AG08395 (cell line): ENCODE measurements around the gene STEEP1.

Experiments used
- DNase-seq: peaks from one replicate; pipeline ENCODE4 v3.0.0; 2012; ENCODE audit warnings: mixed read lengths, low spot score

The STEEP1 gene

GRCh38 chrX:119565107-119565663 lies at the start of gene STEEP1:
Gene STEEP1 (minus strand): TSS chrX:119565409. CDS start chrX:119565355, 54 bp downstream.
- DNase-seq, result peak; percentile 89

GRCh38 chrX:119614776-119615175 lies 49.6 kb upstream of the STEEP1 start:
- DNase-seq, result no peak

GRCh38 chrX:119607018-119607389 lies 41.8 kb upstream of the STEEP1 start:
- no peak for DNase-seq

GRCh38 chrX:119606280-119607017 lies 41.2 kb upstream of the STEEP1 start, which contains the start of gene NKRF:
Gene NKRF (minus strand): TSS chrX:119606424.
- DNase-seq, result peak; percentile 85

GRCh38 chrX:119605464-119606279 lies 40.5 kb upstream of the STEEP1 start:
- DNase-seq, result peak; percentile 8

GRCh38 chrX:119604766-119605463 lies 39.7 kb upstream of the STEEP1 start:
- no peak for DNase-seq

- no peak for DNase-seq
These were observed 37.6 kb upstream of the STEEP1 start for GRCh38 chrX:119602701-119603255.

- DNase-seq, result no peak
These were observed 24.6 kb upstream of the STEEP1 start for GRCh38 chrX:119589810-119590209.

- no peak for DNase-seq
These were observed 18.3 kb upstream of the STEEP1 start for GRCh38 chrX:119583431-119584059.

GRCh38 chrX:119579414-119579813 lies 14.2 kb upstream of the STEEP1 start:
- no peak for DNase-seq

GRCh38 chrX:119574394-119575266 lies 9.4 kb upstream of the STEEP1 start, which contains the start of gene UBE2A:
Gene UBE2A (plus strand): TSS chrX:119574563. CDS start chrX:119574712, 149 bp downstream.
- DNase-seq, result peak; percentile 90

GRCh38 chrX:119573840-119574393 lies 8.7 kb upstream of the STEEP1 start:
- peak; percentile 50 for DNase-seq

GRCh38 chrX:119573222-119573621 lies 8.0 kb upstream of the STEEP1 start:
- no peak for DNase-seq

GRCh38 chrX:119570351-119570835 lies 5.2 kb upstream of the STEEP1 start:
- DNase-seq, result no peak

- DNase-seq, result no peak
These were observed 12.7 kb downstream of the STEEP1 start for GRCh38 chrX:119552508-119552907.

- no peak for DNase-seq
These were observed 15.7 kb downstream of the STEEP1 start for GRCh38 chrX:119549327-119550016.

GRCh38 chrX:119541188-119541587 lies 24.0 kb downstream of the STEEP1 start:
- peak; percentile 48 for DNase-seq

GRCh38 chrX:119539872-119540271 lies 25.3 kb downstream of the STEEP1 start:
- DNase-seq, result no peak

GRCh38 chrX:119537487-119537886 lies 27.7 kb downstream of the STEEP1 start:
- no peak for DNase-seq
